Measurements from ENCODE around the gene ME3.

ME3 gene

DNA sequence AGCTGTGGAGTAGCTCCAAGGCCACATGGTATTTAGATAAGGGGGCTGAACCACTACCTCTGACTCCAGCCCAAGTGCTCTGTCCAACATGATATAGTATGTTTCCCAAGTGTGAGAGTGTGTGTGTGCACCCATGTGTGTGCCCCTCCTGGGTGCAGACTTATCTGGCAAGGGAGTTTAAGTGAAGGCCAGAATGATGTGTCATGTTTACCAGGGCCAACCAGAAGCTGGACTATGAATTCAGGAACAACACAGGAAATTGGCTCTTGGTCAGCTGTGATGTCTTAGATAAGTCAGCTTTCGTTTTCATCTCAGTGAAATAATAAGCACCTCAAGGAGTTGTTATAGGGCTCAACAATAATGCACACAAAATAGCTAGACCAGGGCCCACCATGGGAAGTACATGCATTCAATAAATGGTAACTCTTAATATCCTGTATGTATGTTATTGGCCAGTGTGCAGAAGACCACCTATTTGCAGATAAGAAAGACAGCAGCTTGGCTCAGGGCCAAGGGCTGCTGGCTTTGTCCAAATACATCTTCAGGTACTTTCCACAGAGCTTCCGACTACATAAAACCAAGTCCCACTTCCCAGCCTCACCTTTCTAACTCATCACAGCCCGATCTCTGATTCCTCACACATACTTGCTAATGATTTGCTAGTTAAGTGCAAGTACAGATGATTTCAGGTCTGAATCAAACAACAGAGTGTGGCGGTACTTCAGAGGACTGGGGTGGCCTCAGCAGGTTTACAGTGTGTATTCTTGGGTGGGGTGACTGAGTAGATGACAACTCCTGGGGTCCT, 120.9 kb downstream of the ME3 start:
- TF ChIP-seq REST (IDR thresholded peaks at IDR 0.05; ENCODE audit: insufficient read depth in 1 of 2, low read depth in 2 of 2, low read length in 2 of 2) (peak in 1 of 2 experiments; percentile 49; a peak in 1 of 4 replicates), POLR2AphosphoS5 (IDR thresholded peaks at IDR 0.05; ENCODE audit: low read depth, low read length) (no peak)

- no peak for TF ChIP-seq REST (IDR thresholded peaks at IDR 0.05; ENCODE audit: insufficient read depth in 1 of 2, low read depth in 2 of 2, low read length in 2 of 2)
- no peak for TF ChIP-seq POLR2AphosphoS5 (IDR thresholded peaks at IDR 0.05; ENCODE audit: low read depth, low read length)
- no peak for TF ChIP-seq SIN3A (IDR thresholded peaks at IDR 0.05; ENCODE audit: borderline replicate concordance, insufficient read depth, low read length)
- TF ChIP-seq TAF1 (IDR thresholded peaks at IDR 0.05; ENCODE audit: borderline replicate concordance, insufficient read depth, low read length) = no peak
- TF ChIP-seq FOXP2 (optimal IDR thresholded peaks at IDR 0.05; ENCODE audit: borderline replicate concordance, extremely low read depth, extremely low read length, insufficient read depth) = no peak
Measured at GRCh38 chr11:86550757-86551156, 121.7 kb downstream of the ME3 start.

DNA sequence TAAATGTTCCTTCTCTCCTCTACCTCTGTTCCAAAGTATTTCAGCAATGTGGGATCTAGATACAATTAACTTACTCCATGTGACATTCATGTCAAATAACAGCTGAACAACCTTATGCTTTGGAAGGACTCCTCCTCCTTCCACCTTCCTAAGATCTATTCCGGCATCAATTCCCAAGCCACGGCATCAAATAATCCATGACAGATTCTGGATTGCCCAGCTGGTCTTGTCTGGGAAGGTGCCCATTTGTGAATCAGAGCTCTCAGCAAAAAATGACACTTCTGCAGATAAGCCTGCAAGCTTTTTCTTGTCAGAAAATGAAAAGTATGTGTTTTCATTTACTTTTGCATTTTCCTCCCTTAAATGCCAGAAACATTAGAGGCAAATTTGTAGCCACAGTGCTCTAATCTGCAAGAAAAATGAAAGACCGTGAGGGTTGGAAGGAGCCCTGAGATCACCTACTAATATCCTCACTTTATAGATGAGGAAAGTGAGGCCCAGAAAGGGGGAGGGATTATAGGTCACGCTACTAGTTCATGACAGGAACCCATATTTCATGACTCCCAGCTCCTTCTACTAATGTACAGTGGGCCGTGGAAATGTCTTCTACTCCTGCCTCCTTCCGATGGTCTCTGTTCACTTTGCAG, 124.0 kb downstream of the ME3 start:
- TF ChIP-seq FOXP2 (optimal IDR thresholded peaks at IDR 0.05; ENCODE audit: borderline replicate concordance, extremely low read depth, extremely low read length, insufficient read depth) = no peak
- TF ChIP-seq TAF1 (IDR thresholded peaks at IDR 0.05; ENCODE audit: borderline replicate concordance, insufficient read depth, low read length) = no peak
- no peak for TF ChIP-seq SIN3A (IDR thresholded peaks at IDR 0.05; ENCODE audit: borderline replicate concordance, insufficient read depth, low read length)
- TF ChIP-seq REST (IDR thresholded peaks at IDR 0.05; ENCODE audit: insufficient read depth in 1 of 2, low read depth in 2 of 2, low read length in 2 of 2) = no peak
- no peak for TF ChIP-seq POLR2AphosphoS5 (IDR thresholded peaks at IDR 0.05; ENCODE audit: low read depth, low read length)

DNA sequence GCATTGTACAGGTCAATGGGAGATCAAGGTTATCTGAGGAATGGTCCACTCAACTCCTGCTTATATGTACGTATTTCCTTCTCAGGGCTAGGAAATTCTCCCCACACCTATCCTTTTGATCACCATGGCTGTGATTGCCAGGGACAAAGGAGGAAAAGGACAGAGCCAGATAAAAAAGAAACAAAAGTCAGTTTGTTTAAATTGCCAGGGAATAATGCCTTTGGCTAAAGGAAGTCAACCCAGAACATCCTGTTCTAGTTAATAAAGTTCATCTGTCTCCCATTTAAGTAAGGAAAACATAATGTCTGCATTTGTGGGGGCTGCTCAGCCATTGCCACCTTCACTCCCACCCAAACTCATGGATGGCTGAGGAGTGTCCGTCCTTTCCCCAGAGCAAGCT, 124.7 kb downstream of the ME3 start:
- TF ChIP-seq FOXP2 (optimal IDR thresholded peaks at IDR 0.05; ENCODE audit: borderline replicate concordance, extremely low read depth, extremely low read length, insufficient read depth) (peak; percentile 17), SIN3A (IDR thresholded peaks at IDR 0.05; ENCODE audit: borderline replicate concordance, insufficient read depth, low read length) (no peak)

- no peak for TF ChIP-seq REST (IDR thresholded peaks at IDR 0.05; ENCODE audit: insufficient read depth in 1 of 2, low read depth in 2 of 2, low read length in 2 of 2)
- no peak for TF ChIP-seq TAF1 (IDR thresholded peaks at IDR 0.05; ENCODE audit: borderline replicate concordance, insufficient read depth, low read length)
- no peak for TF ChIP-seq FOXP2 (optimal IDR thresholded peaks at IDR 0.05; ENCODE audit: borderline replicate concordance, extremely low read depth, extremely low read length, insufficient read depth)
- no peak for TF ChIP-seq SIN3A (IDR thresholded peaks at IDR 0.05; ENCODE audit: borderline replicate concordance, insufficient read depth, low read length)
- no peak for TF ChIP-seq POLR2AphosphoS5 (IDR thresholded peaks at IDR 0.05; ENCODE audit: low read depth, low read length)
Measured at GRCh38 chr11:86538223-86538548, 134.2 kb downstream of the ME3 start.

Measured in PFSK-1 (cell line).